SU-DHL-6 (cell line): ENCODE measurements around the gene PSMD14.

Source experiments
- H2AFZ ChIP-seq: fragments of 200-600 bp; sonication (generic); 2 replicates; pipeline ENCODE4 v1.6.1; 2014; ENCODE audit warnings: low read depth, mild to moderate bottlenecking, moderate library complexity, mixed read lengths, antibody characterized with exemption, low read length; ENCODE audit not compliant: severe bottlenecking
- H3F3A ChIP-seq: fragments of 200-600 bp; shearing (Covaris generic); 2 replicates; pipeline ENCODE4 v1.6.0; 2016; ENCODE audit warnings: antibody characterized with exemption, mild to moderate bottlenecking; ENCODE audit not compliant: insufficient read depth
- H3K27ac ChIP-seq: fragments of 200-600 bp; sonication (generic); 2 replicates; pipeline ENCODE4 v1.5.1; 2016; ENCODE audit warnings: low read depth, mild to moderate bottlenecking, low read length, moderate library complexity, mixed read lengths
- H3K27me3 ChIP-seq: fragments of 200-600 bp; sonication (generic), shearing (Covaris generic); 2 replicates; pipeline ENCODE4 v1.6.0; 2014; ENCODE audit warnings: mild to moderate bottlenecking, low read length
- H3K36me3 ChIP-seq: fragments of 200-600 bp; sonication (generic); 2 replicates; pipeline ENCODE4 v1.6.1; 2014; ENCODE audit warnings: mild to moderate bottlenecking, low read length, mixed read lengths
- H3K4me2 ChIP-seq: fragments of 300-600, 200-600 bp; shearing (Covaris generic), sonication (generic); 2 replicates; pipeline ENCODE4 v1.6.0; 2014; ENCODE audit warnings: low read length, low read depth, mild to moderate bottlenecking; ENCODE audit not compliant: poor library complexity, severe bottlenecking
- H3K4me3 ChIP-seq: fragments of 200-600 bp; sonication (generic); 2 replicates; pipeline ENCODE4 v1.5.1; 2014; ENCODE audit warnings: antibody characterized with exemption, low read length, mild to moderate bottlenecking, mixed read lengths; ENCODE audit not compliant: insufficient read depth, poor library complexity, severe bottlenecking
- H3K79me2 ChIP-seq: fragments of 200-600 bp; sonication (generic); 2 replicates; pipeline ENCODE4 v1.6.1; 2014; ENCODE audit warnings: mild to moderate bottlenecking, low read length, moderate library complexity; ENCODE audit not compliant: insufficient read depth
- H3K9ac ChIP-seq: fragments of 200-600 bp; sonication (generic); 2 replicates; pipeline ENCODE4 v1.7.0; 2014; ENCODE audit warnings: mild to moderate bottlenecking, low read length
- H3K9me2 ChIP-seq: fragments of 200-600 bp; sonication (generic); replicated peaks from 2 replicates; pipeline ENCODE4 v1.6.1; 2014; ENCODE audit warnings: low read length; ENCODE audit not compliant: insufficient read depth
- H3K9me3 ChIP-seq: fragments of 200-600 bp; sonication (generic); 2 replicates; pipeline ENCODE4 v1.6.1; 2014; ENCODE audit warnings: low read length, mixed read lengths; ENCODE audit not compliant: insufficient read depth
- H4K20me1 ChIP-seq: fragments of 200-600 bp; sonication (generic); 2 replicates; pipeline ENCODE4 v1.6.1; 2014; ENCODE audit warnings: low read depth, mild to moderate bottlenecking, antibody characterized with exemption, low read length, moderate library complexity, mixed read lengths
- EZH2phosphoT487 ChIP-seq: fragments of 200-600 bp; sonication (generic), shearing (Covaris generic); conservative IDR thresholded peaks from 2 replicates; pipeline ENCODE4 v1.6.1; 2018; ENCODE audit warnings: mild to moderate bottlenecking, antibody characterized with exemption, low read length, moderate library complexity, mixed read lengths
- TF ChIP-seq, protein P1 (sequence below): fragments of 200-600 bp; sonication (generic); IDR thresholded peaks from one replicate; pipeline ENCODE4 v1.5.1; 2017; ENCODE audit warnings: antibody characterized with exemption, mild to moderate bottlenecking, low read length, moderate library complexity; ENCODE audit not compliant: insufficient read depth, poor library complexity, severe bottlenecking

PSMD14 gene

DNA sequence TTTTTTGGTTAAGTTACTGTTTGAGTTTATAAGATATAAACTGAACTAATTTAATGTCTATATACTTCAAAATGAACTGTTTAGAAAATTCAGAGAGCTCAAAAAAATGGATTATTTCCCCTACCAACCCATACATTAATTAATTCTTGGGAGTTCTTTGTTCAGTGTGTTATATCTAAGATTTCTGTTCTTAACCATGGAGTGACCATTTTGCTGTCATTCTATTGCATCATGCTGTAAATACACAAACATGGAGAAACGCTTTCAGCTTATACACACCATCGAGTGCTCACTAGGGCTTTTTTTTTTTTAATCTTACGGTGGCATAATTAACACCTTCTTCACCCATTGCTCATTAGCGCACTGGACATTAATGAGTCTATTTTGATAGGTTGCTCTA, 74.5 kb downstream of the PSMD14 start:
- no peak for TF ChIP-seq EZH2phosphoT487
- TF ChIP-seq, protein P1, sequence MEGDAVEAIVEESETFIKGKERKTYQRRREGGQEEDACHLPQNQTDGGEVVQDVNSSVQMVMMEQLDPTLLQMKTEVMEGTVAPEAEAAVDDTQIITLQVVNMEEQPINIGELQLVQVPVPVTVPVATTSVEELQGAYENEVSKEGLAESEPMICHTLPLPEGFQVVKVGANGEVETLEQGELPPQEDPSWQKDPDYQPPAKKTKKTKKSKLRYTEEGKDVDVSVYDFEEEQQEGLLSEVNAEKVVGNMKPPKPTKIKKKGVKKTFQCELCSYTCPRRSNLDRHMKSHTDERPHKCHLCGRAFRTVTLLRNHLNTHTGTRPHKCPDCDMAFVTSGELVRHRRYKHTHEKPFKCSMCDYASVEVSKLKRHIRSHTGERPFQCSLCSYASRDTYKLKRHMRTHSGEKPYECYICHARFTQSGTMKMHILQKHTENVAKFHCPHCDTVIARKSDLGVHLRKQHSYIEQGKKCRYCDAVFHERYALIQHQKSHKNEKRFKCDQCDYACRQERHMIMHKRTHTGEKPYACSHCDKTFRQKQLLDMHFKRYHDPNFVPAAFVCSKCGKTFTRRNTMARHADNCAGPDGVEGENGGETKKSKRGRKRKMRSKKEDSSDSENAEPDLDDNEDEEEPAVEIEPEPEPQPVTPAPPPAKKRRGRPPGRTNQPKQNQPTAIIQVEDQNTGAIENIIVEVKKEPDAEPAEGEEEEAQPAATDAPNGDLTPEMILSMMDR: no peak
- no peak overlapping the region for H2AFZ ChIP-seq
- H3K9me2 ChIP-seq: no peaks in the 10 kb centered on the region
- H3F3A ChIP-seq: no peaks in the 10 kb centered on the region
- H3K9ac ChIP-seq: no peak overlapping the region
- H3K27me3 ChIP-seq: no peaks in the 10 kb centered on the region
- H3K27ac ChIP-seq: no peak overlapping the region
- H4K20me1 ChIP-seq: no peaks in the 10 kb centered on the region
- peaks cover 9% of the 10 kb centered on the region; the same call in 1 of the 2 replicates for H3K36me3 ChIP-seq
- no peak overlapping the region for H3K4me2 ChIP-seq
- no peak overlapping the region for H3K4me3 ChIP-seq
- no peaks in the 10 kb centered on the region for H3K79me2 ChIP-seq
- no peaks in the 10 kb centered on the region for H3K9me3 ChIP-seq

- Histone ChIP-seq H3K79me2 (no peaks in the 10 kb centered on the region), H3K27ac (no peak overlapping the region), H3K27me3 (no peaks in the 10 kb centered on the region), H4K20me1 (no peaks in the 10 kb centered on the region), H3K9me3 (no peaks in the 10 kb centered on the region), H3K9me2 (no peaks in the 10 kb centered on the region), H3K9ac (no peak overlapping the region), H3K4me2 (no peak overlapping the region), H2AFZ (no peak overlapping the region), H3K4me3 (no peak overlapping the region), H3F3A (no peaks in the 10 kb centered on the region), H3K36me3 (peaks cover 15% of the 10 kb centered on the region; the same call in 1 of the 2 replicates)
- no peak for TF ChIP-seq EZH2phosphoT487
- TF ChIP-seq, protein P1: no peak
Observed at GRCh38 chr2:161384864-161385263, 76.6 kb downstream of the PSMD14 start.

DNA sequence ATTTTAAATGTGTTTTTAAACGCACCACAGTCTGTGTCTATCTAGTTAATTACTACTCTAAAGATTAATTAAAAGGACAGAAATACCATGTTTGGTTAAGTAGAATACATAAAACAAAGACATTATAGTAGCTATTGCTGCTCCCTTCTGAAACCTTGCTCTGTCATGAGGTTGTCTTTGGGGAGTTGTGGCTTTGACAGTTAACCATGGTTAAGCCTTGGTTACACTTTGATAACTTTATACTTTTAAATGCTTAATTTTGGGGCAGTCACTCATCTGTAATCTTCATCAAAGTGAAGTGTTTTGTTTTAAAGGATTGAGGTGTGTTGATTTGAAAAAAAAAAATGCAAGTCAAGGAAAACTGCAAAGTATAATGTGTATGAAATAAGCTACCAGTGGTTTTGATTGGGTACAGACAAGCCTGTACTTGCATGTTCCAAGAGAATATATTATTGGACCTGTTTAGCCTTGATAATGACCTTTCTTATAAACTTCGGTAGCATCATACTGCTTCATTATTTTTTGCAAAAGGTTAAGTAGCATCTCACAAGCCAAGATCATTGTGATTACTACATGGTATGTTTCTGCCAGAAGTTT, 78.1 kb downstream of the PSMD14 start:
- TF ChIP-seq EZH2phosphoT487: no peak
- TF ChIP-seq, protein P1: no peak
- no peak overlapping the region for H2AFZ ChIP-seq
- no peaks in the 10 kb centered on the region for H4K20me1 ChIP-seq
- H3F3A ChIP-seq: no peaks in the 10 kb centered on the region
- no peak overlapping the region; the same call in 1 of the 2 replicates for H3K27ac ChIP-seq
- H3K4me3 ChIP-seq: no peak overlapping the region
- H3K9me2 ChIP-seq: no peaks in the 10 kb centered on the region
- no peak overlapping the region for H3K4me2 ChIP-seq
- H3K79me2 ChIP-seq: no peaks in the 10 kb centered on the region
- peaks cover 23% of the 10 kb centered on the region; the same call in 1 of the 2 replicates for H3K36me3 ChIP-seq
- H3K9ac ChIP-seq: no peak overlapping the region
- H3K9me3 ChIP-seq: no peaks in the 10 kb centered on the region
- no peaks in the 10 kb centered on the region for H3K27me3 ChIP-seq
